Measurements from ENCODE around the gene PGS1. TPM values are rescaled to one million over a fixed set of nuclear protein-coding genes. Genes with fewer than 3 reads are reported as not detected.

PGS1 gene
- polyA plus RNA-seq, 3 donors = 26.0 to 87.1 (median 28.0) TPM

DNA sequence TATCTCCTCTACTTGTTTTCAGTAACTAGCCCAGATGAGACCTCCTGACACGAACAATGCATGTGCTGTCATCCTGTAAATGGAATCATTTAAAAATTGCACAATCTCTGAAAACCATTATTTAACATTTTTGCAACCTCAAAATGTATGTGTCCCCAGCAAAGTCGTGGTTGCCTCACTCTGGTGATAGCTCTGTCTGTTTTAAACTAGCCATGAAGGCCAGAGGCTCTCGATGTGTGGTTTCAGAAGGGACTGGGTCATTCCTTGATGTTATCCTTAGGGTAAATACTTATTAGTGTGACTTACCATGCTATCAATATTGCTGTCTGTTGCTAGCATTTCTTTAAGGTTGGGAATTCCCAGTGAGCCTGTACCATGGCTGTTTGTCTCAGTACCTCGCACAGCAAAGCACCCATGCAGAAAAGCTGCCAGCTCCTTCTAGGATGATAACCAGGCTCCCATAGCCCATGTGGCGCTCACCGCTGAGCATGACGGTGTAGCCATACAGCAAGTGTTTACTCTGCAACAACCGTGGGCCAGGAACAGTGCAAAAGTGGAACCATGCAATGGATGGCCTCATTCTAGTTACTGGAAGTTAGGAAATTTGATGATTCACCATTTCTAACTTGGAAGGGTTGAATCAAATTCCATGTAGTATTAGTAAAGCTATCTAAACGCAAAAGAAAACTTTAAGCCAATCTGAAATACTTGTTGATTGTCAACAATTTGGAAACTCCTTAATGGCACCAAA lies 2.9 kb upstream of the PGS1 start:
- Mint-ChIP-seq H3K9me3 (no peaks in the 10 kb centered on the region), H3K4me3 (peak overlapping the region; percentile 30 to 54), H3K27ac (peak overlapping the region; percentile 80 to 97 (median 92)), H3K36me3 (peaks cover 9 to 14% of the 10 kb centered on the region in 2 donors), H3K27me3 (ENCODE audit: low read depth in 3 of 3) (peaks cover 0 to 1% (median under 1%) of the 10 kb centered on the region in 3 donors), H3K4me1 (peaks cover 55% of the 10 kb centered on the region)
- Histone ChIP-seq H3K9ac (ENCODE audit: insufficient read depth, low read length, poor library complexity, severe bottlenecking) (peak overlapping the region; percentile 48), H3K27me3 (ENCODE audit: control insufficient read depth in 2 of 2, insufficient read depth in 2 of 2, low read length in 2 of 2) (no peaks in the 10 kb centered on the region), H2AFZ (ENCODE audit: insufficient read depth, low read depth, low read length, poor library complexity, severe bottlenecking) (no peak overlapping the region), H3K4me1 (ENCODE audit: control insufficient read depth in 1 of 2, insufficient read depth in 2 of 2, low read length in 2 of 2) (peaks cover 58 to 61% of the 10 kb centered on the region in 2 donors), H3K4me3 (replicated peaks in 1 of 3; ENCODE audit: low read depth in 2 of 3, low read length in 3 of 3) (peak overlapping the region in 1 of 3 experiments; percentile 45), H3K36me3 (replicated peaks in 1 of 2; ENCODE audit: control insufficient read depth in 1 of 2, insufficient read depth in 2 of 2, low read length in 2 of 2) (peaks cover 0 to 6% of the 10 kb centered on the region in 2 donors), H3K79me2 (ENCODE audit: insufficient read depth, low read length) (peaks cover 26% of the 10 kb centered on the region), H3K9me3 (replicated peaks in 1 of 2; ENCODE audit: control insufficient read depth in 1 of 2, insufficient read depth in 1 of 2, low read length in 2 of 2) (no peaks in the 10 kb centered on the region), H3K27ac (ENCODE audit: low read depth in 1 of 2, low read length in 2 of 2) (peak overlapping the region; percentile 77 to 88), H4K20me1 (ENCODE audit: insufficient read depth, low read length) (no peaks in the 10 kb centered on the region), H3K4me2 (replicated peaks; ENCODE audit: extremely low read depth, low read length, poor library complexity, severe bottlenecking) (peak overlapping the region; percentile 17)
- intact Hi-C loops (cut with micrococcal nuclease) = loop anchor here (2.0 kb wide), 2 partner anchors 13 to 15 kb away; partner anchors contain the start of gene SOCS3 (in 2 of the 2)
- TF ChIP-seq CTCF (IDR thresholded peaks at IDR 0.05) = no peak
- DNase-seq = peak; percentile 78 to 91 (median 88)
- WGBS (ENCODE audit: insufficient coverage) = 25% methylated on average over 8 of the region's 9 CpGs

DNA sequence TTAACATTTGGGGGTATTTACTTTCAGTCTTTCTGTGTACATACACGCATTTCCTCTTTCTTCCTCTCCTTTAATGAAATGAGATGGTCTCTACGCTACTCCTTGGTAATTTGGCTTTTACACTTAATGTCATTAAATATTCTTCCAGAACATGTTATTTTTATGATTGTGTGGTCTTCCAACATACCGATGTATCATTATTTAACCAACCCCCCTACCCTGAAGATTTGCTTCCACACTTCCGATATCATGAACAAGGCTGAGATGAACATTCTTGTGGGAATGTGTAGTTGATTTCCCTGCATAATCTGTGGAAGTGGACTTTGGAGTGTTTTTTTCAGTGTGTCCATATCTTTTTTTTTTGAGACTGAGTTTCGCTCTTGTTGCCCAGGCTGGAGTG lies 2.3 kb upstream of the PGS1 start:
- Mint-ChIP-seq H3K27ac (peak overlapping the region; percentile 80 to 97 (median 92)), H3K4me3 (no peak overlapping the region)

More for the DNA sequence above, 2.3 kb upstream of the PGS1 start:
- TF ChIP-seq CTCF (IDR thresholded peaks at IDR 0.05) = no peak
- Histone ChIP-seq H3K9ac (ENCODE audit: insufficient read depth, low read length, poor library complexity, severe bottlenecking) (no peak overlapping the region), H3K9me3 (replicated peaks in 1 of 2; ENCODE audit: control insufficient read depth in 1 of 2, insufficient read depth in 1 of 2, low read length in 2 of 2) (no peaks in the 10 kb centered on the region), H3K27ac (ENCODE audit: low read depth in 1 of 2, low read length in 2 of 2) (peak overlapping the region in 1 of 2 donors; percentile 88), H3K4me3 (replicated peaks in 1 of 3; ENCODE audit: low read depth in 2 of 3, low read length in 3 of 3) (peak overlapping the region in 1 of 3 experiments; percentile 45), H3K79me2 (ENCODE audit: insufficient read depth, low read length) (peaks cover 32% of the 10 kb centered on the region), H3K4me2 (replicated peaks; ENCODE audit: extremely low read depth, low read length, poor library complexity, severe bottlenecking) (peak overlapping the region; percentile 17), H3K36me3 (replicated peaks in 1 of 2; ENCODE audit: control insufficient read depth in 1 of 2, insufficient read depth in 2 of 2, low read length in 2 of 2) (peaks cover 0 to 9% of the 10 kb centered on the region in 2 donors), H3K27me3 (ENCODE audit: control insufficient read depth in 2 of 2, insufficient read depth in 2 of 2, low read length in 2 of 2) (no peaks in the 10 kb centered on the region), H4K20me1 (ENCODE audit: insufficient read depth, low read length) (no peaks in the 10 kb centered on the region), H3K4me1 (ENCODE audit: control insufficient read depth in 1 of 2, insufficient read depth in 2 of 2, low read length in 2 of 2) (peaks cover 63 to 67% of the 10 kb centered on the region in 2 donors), H2AFZ (ENCODE audit: insufficient read depth, low read depth, low read length, poor library complexity, severe bottlenecking) (no peak overlapping the region)
- H3K4me1 Mint-ChIP-seq = peaks cover 61% of the 10 kb centered on the region
- H3K36me3 Mint-ChIP-seq = peaks cover 14 to 19% of the 10 kb centered on the region in 2 donors
- intact Hi-C loops (cut with micrococcal nuclease) = no loop called here
- peaks cover 0 to 1% (median 0%) of the 10 kb centered on the region in 3 donors for H3K27me3 Mint-ChIP-seq (ENCODE audit: low read depth in 3 of 3)
- 100% methylated on average over 1 of the region's 5 CpGs for WGBS (ENCODE audit: insufficient coverage)
- no peaks in the 10 kb centered on the region for H3K9me3 Mint-ChIP-seq
- DNase-seq = no peak

Measured in CD14-positive monocyte (primary cell).